Prostate gland (tissue), 2 donors: ENCODE measurements around the gene BATF2. TPM values are rescaled to one million over a fixed set of nuclear protein-coding genes. Genes with fewer than 3 reads are reported as not detected.
"Not testable (repeated sequence)": the region's sequence is repeated elsewhere in the genome, so short reads cannot be mapped to it uniquely, and the experiment has no call there.

Source experiments
- DNase-seq: peaks from one replicate; pipeline ENCODE4 v3.0.0-alpha.2; 2019; ENCODE audit warnings: low spot score
- H3K27ac ChIP-seq, 2 donors: fragments of 200-600 bp; sonication (generic); 2 replicates each; pipeline ENCODE4 v1.5.1; 2017 to 2019
- H3K27me3 ChIP-seq: fragments of 200-600 bp; sonication (generic); replicated peaks from 2 replicates; pipeline ENCODE4 v1.5.1; 2019; ENCODE audit not compliant: insufficient read depth
- H3K36me3 ChIP-seq, 2 donors: fragments of 200-600 bp; sonication (generic); 1 replicate in 1 of 2; 2 replicates in 1 of 2; pipeline versions ENCODE4 v1.5.1 to v1.8.1; 2017 to 2019
- H3K4me1 ChIP-seq: fragments of 200-600 bp; sonication (generic); replicated peaks from 2 replicates; pipeline ENCODE4 v1.5.1; 2019
- H3K4me3 ChIP-seq, 2 donors: fragments of 200-600 bp; sonication (generic); 2 replicates each; pipeline ENCODE4 v1.5.1; 2017 to 2019
- H3K9me3 ChIP-seq: fragments of 200-600 bp; sonication (generic); 2 replicates; pipeline ENCODE4 v1.5.1; 2017
- CTCF ChIP-seq, 4 experiments: fragments of 200-600 bp in 2 of 4; fragments of 450-650 bp in 2 of 4; sonication (generic) in 2 of 4; IDR thresholded peaks; 1 replicate in 3 of 4; 2 replicates in 1 of 4; pipeline ENCODE4 v1.5.1; 2016 to 2019; ENCODE audit warnings: antibody characterized with exemption in 4 of 4, mild to moderate bottlenecking in 2 of 4, moderate library complexity in 2 of 4
- POLR2A ChIP-seq: fragments of 450-650 bp; IDR thresholded peaks from one replicate; pipeline ENCODE4 v1.6.1; 2016; ENCODE audit warnings: antibody characterized with exemption, mild to moderate bottlenecking
- POLR2AphosphoS5 ChIP-seq: sonication (generic); formaldehyde crosslinking; IDR thresholded peaks from one replicate; pipeline ENCODE4 v1.6.1; 2017; ENCODE audit warnings: antibody characterized with exemption
- WGBS: methylation state at CpG from one replicate; pipeline ENCODE4 v1.1.5; 2018; 5-methylcytosine and 5-hydroxymethylcytosine counted together
- intact Hi-C: fragments of 100-400 bp; cut with DNase I; formaldehyde crosslinking; loops from one replicate; pipeline ENCODE4 v1.14.2; 2022
- total RNA-seq, 2 donors: library from RNA; depleted of rRNA; stranded (reverse); fragments of >200 nt; gene quantifications; one replicate each; pipeline ENCODE4 v1.1.0, GENCODE V29; 2016

Gene BATF2
- total RNA-seq, 2 donors from 2014 or later, result 1.5 TPM

GRCh38 chr11:64990222-64990923 lies 6.4 kb downstream of the BATF2 start:
- 42% methylated on average over 15 of the region's 15 CpGs for WGBS
- Histone ChIP-seq H3K36me3 (no peaks in the 10 kb centered on the region), H3K27ac (no peak overlapping the region), H3K4me1 (no peaks in the 10 kb centered on the region), H3K9me3 (no peaks in the 10 kb centered on the region), H3K27me3 (no peaks in the 10 kb centered on the region), H3K4me3 (no peak overlapping the region)
- TF ChIP-seq POLR2A (no peak), CTCF (IDR thresholded peaks at IDR 0.05) (no peak), POLR2AphosphoS5 (no peak)
- no peak for DNase-seq
- intact Hi-C loops, result no loop called here

DNA sequence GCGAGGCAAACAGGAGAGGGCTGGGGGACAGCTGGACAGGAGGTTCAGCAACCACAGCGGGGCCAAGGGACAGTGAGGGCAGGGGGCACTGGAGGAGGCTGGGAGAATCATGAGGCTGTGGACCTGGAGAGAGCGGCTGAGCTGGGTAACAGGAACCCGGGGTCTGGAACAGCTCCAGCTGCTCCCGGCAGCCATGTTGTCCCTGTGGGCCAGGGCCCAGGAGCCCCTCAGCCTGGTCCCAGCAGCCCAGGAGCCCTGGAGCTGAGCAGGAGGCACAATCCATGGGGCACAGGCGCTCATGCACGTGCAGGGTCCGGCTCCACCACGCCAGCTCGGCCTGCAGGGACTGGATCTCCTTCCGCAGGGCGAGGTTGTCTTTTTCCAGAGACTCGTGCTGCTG lies 7.4 kb downstream of the BATF2 start:
- DNase-seq, result no peak
- no peaks in the 10 kb centered on the region for H3K4me1 ChIP-seq
- no peak overlapping the region for H3K4me3 ChIP-seq
- no peak for TF ChIP-seq POLR2AphosphoS5
- TF ChIP-seq CTCF (IDR thresholded peaks at IDR 0.05), result no peak
- TF ChIP-seq POLR2A, result no peak
- WGBS, result 85% methylated on average over 13 of the region's 13 CpGs
- H3K27me3 ChIP-seq, result no peaks in the 10 kb centered on the region
- intact Hi-C loops, result no loop called here
- H3K36me3 ChIP-seq, result no peaks in the 10 kb centered on the region
- H3K9me3 ChIP-seq, result no peaks in the 10 kb centered on the region
- no peak overlapping the region for H3K27ac ChIP-seq

DNA sequence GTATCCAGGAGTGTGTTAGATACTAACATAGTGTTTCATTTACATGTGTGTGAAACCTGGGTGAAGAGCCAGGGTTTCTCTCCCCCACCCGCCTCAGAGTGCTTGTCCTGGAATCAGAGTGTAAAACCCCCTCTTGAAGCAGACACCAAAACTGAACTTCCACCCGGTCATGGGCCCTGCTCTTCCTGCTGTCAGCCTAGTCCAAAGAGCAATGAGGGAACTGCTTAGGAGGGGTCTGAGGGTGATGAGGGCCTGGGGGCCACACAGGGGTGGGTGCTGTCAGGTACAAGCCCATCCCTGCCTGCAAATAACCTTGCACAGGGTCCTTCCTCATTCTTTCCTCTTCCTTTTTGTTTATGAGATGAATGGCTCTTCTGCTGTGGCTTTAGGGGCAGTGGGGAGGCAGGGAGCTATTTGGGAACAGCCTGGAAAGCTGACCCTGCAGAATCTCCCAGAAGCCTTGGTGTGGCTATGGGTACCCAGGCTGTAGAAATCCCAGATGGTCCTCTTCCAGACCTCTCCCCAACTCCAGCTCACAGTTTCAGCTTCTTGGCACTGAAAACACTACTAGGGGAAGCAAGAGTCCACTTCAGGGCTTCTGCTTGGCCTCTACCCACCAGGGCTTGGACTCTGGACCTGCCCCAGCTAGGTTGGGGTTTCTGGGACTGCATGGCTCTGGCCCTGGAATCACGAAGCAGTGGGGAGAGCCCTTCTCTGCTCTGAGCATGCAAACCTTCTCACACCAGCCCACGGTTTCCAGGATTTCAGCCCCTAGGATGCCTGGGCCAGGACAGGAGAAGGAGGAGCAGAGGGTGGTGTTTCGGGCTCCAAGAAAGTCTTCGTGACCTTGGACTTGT lies 8.5 kb downstream of the BATF2 start:
- no peaks in the 10 kb centered on the region for H3K36me3 ChIP-seq
- H3K4me3 ChIP-seq, result no peak overlapping the region
- intact Hi-C loops, result no loop called here
- DNase-seq, result no peak
- no peaks in the 10 kb centered on the region for H3K9me3 ChIP-seq
- H3K4me1 ChIP-seq, result no peaks in the 10 kb centered on the region
- WGBS, result 86% methylated on average over 6 of the region's 6 CpGs
- no peak overlapping the region for H3K27ac ChIP-seq
- no peaks in the 10 kb centered on the region for H3K27me3 ChIP-seq
- TF ChIP-seq POLR2AphosphoS5 (no peak), POLR2A (no peak), CTCF (IDR thresholded peaks at IDR 0.05) (no peak)

- H3K27ac ChIP-seq, H3K4me3 ChIP-seq, H3K36me3 ChIP-seq, H3K9me3 ChIP-seq, H3K4me1 ChIP-seq, DNase-seq, H3K27me3 ChIP-seq, intact Hi-C loops: not testable (repeated sequence)
- WGBS, result 96% methylated on average over 5 of the region's 5 CpGs
These were observed 13.4 kb downstream of the BATF2 start for GRCh38 chr11:64983339-64983738.

GRCh38 chr11:64976651-64977050 lies 20.1 kb downstream of the BATF2 start:
- no peaks in the 10 kb centered on the region for H3K27me3 ChIP-seq
- no peak overlapping the region for H3K27ac ChIP-seq
- intact Hi-C loops, result no loop called here
- H3K4me1 ChIP-seq, result no peaks in the 10 kb centered on the region
- no peak overlapping the region for H3K4me3 ChIP-seq
- TF ChIP-seq POLR2A, result no peak
- no peak for TF ChIP-seq POLR2AphosphoS5
- TF ChIP-seq CTCF (IDR thresholded peaks at IDR 0.05), result no peak
- H3K36me3 ChIP-seq, result no peaks in the 10 kb centered on the region
- H3K9me3 ChIP-seq, result no peaks in the 10 kb centered on the region
- no peak for DNase-seq
- WGBS, result 47% methylated on average over 2 of the region's 2 CpGs
